Neural cell (in vitro differentiated cells): ENCODE measurements around the gene ZNF778. TPM values are rescaled to one million over a fixed set of nuclear protein-coding genes. Genes with fewer than 3 reads are reported as not detected.

ENCODE experiments used
- H2AFZ ChIP-seq: fragments of 200-600, 300-800 bp; sonication (generic), shearing (Covaris generic); 2 replicates; pipeline ENCODE4 v1.6.0; 2014; ENCODE audit warnings: low read depth, mild to moderate bottlenecking, antibody characterized with exemption, low read length, moderate library complexity
- H3F3A ChIP-seq: fragments of 200-600 bp; shearing (Covaris generic); 2 replicates; pipeline ENCODE4 v1.6.1; 2016; ENCODE audit warnings: mild to moderate bottlenecking, moderate library complexity, mixed read lengths, antibody characterized with exemption, low read length; ENCODE audit not compliant: insufficient read depth, poor library complexity, severe bottlenecking
- H3K27ac ChIP-seq: fragments of 200-600, 300-800 bp; sonication (generic), shearing (Covaris generic); 2 replicates; pipeline ENCODE4 v1.5.1; 2014; ENCODE audit warnings: mild to moderate bottlenecking, low read length, moderate library complexity
- H3K27me3 ChIP-seq: fragments of 300-800, 200-600 bp; sonication (generic), shearing (Covaris generic); 2 replicates; pipeline ENCODE4 v1.6.0; 2014; ENCODE audit warnings: mild to moderate bottlenecking, low read depth, low read length, moderate library complexity; ENCODE audit not compliant: insufficient read depth
- H3K36me3 ChIP-seq: fragments of 300-800, 200-600 bp; sonication (generic), shearing (Covaris generic); 2 replicates; pipeline ENCODE4 v1.5.1; 2014; ENCODE audit warnings: mild to moderate bottlenecking, antibody characterized with exemption, low read length, moderate library complexity; ENCODE audit not compliant: insufficient read depth
- H3K4me2 ChIP-seq: fragments of 300-800, 200-600 bp; sonication (generic), shearing (Covaris generic); 2 replicates; pipeline ENCODE4 v1.6.0; 2014; ENCODE audit warnings: mild to moderate bottlenecking, low read length
- H3K4me3 ChIP-seq: fragments of 300-800, 200-600 bp; sonication (generic), shearing (Covaris generic); 2 replicates; pipeline ENCODE4 v1.5.1; 2014; ENCODE audit warnings: mild to moderate bottlenecking, low read length, moderate library complexity
- H3K79me2 ChIP-seq: fragments of 200-600 bp; shearing (Covaris generic); replicated peaks from 2 replicates; pipeline ENCODE4 v1.6.0; 2014; ENCODE audit warnings: mild to moderate bottlenecking, low read length, moderate library complexity; ENCODE audit not compliant: insufficient read depth
- H3K9ac ChIP-seq: fragments of 300-800, 200-600 bp; sonication (generic), shearing (Covaris generic); 2 replicates; pipeline ENCODE4 v1.6.1; 2016; ENCODE audit warnings: mild to moderate bottlenecking, low read length, mixed read lengths
- H3K9me2 ChIP-seq: fragments of 200-600 bp; shearing (Covaris generic); 2 replicates; pipeline ENCODE4 v1.6.1; 2016; ENCODE audit warnings: mild to moderate bottlenecking, low read length, mixed read lengths; ENCODE audit not compliant: insufficient read depth
- H3K9me3 ChIP-seq: fragments of 200-600, 300-800 bp; sonication (generic), shearing (Covaris generic); 2 replicates; pipeline ENCODE4 v1.6.1; 2016; ENCODE audit warnings: mild to moderate bottlenecking, mixed run types, low read length, moderate library complexity, mixed read lengths
- H4K20me1 ChIP-seq: fragments of 200-600 bp; shearing (Covaris generic); 2 replicates; pipeline ENCODE4 v1.6.1; 2016; ENCODE audit warnings: mild to moderate bottlenecking, mixed run types; ENCODE audit not compliant: insufficient read depth
- CTCF ChIP-seq: fragments of 450-650 bp; IDR thresholded peaks from 2 replicates; pipeline ENCODE4 v1.5.1; 2014; ENCODE audit warnings: antibody characterized with exemption, mild to moderate bottlenecking, moderate library complexity; ENCODE audit not compliant: poor library complexity, severe bottlenecking
- EP300 ChIP-seq: fragments of 450-650 bp; conservative IDR thresholded peaks from 2 replicates; pipeline ENCODE4 v1.6.1; 2014; ENCODE audit warnings: antibody characterized with exemption, mild to moderate bottlenecking, moderate library complexity; ENCODE audit not compliant: poor library complexity, severe bottlenecking
- EZH2 ChIP-seq: fragments of 200-600, 300-800 bp; shearing (Covaris generic), sonication (generic); IDR thresholded peaks from 2 replicates; pipeline ENCODE4 v1.6.1; 2014; ENCODE audit warnings: antibody characterized with exemption, low read length, borderline replicate concordance, mild to moderate bottlenecking; ENCODE audit not compliant: insufficient read depth, poor library complexity, severe bottlenecking
- MXI1 ChIP-seq: fragments of 450-650 bp; conservative IDR thresholded peaks from 2 replicates; pipeline ENCODE4 v1.6.1; 2014; ENCODE audit warnings: antibody characterized with exemption, mild to moderate bottlenecking; ENCODE audit not compliant: poor library complexity, severe bottlenecking
- POLR2AphosphoS5 ChIP-seq: IDR thresholded peaks from 2 replicates; pipeline ENCODE4 v1.6.1; 2012
- RAD21 ChIP-seq: fragments of 450-650 bp; conservative IDR thresholded peaks from 2 replicates; pipeline ENCODE4 v1.6.1; 2014; ENCODE audit warnings: antibody characterized with exemption, mild to moderate bottlenecking, moderate library complexity
- REST ChIP-seq: IDR thresholded peaks from 2 replicates; pipeline ENCODE4 v1.6.1; 2012; ENCODE audit warnings: borderline replicate concordance
- SMC3 ChIP-seq: fragments of 450-650 bp; conservative IDR thresholded peaks from 2 replicates; pipeline ENCODE4 v1.6.1; 2014; ENCODE audit warnings: antibody characterized with exemption, mild to moderate bottlenecking, moderate library complexity; ENCODE audit not compliant: poor library complexity
- TAF1 ChIP-seq: IDR thresholded peaks from 2 replicates; pipeline ENCODE4 v1.6.1; 2012; ENCODE audit warnings: low read depth
- polyA plus RNA-seq: library from polyadenylated mRNA; depleted of rRNA; stranded (reverse); fragments of >200 nt; gene quantifications from 2 replicates; pipeline ENCODE4 v1.2.3, GENCODE V29; 2014

ZNF778 gene
- polyA plus RNA-seq, 1 donor from 2014 or later: 14.7 TPM

- no peak overlapping the region for H3K4me2 ChIP-seq
- TF ChIP-seq REST (no peak), TAF1 (no peak), SMC3 (no peak), POLR2AphosphoS5 (no peak), EZH2 (no peak), CTCF (no peak), RAD21 (no peak), EP300 (no peak), MXI1 (no peak)
- H4K20me1 ChIP-seq: no peaks in the 10 kb centered on the region
- H3K79me2 ChIP-seq: no peaks in the 10 kb centered on the region
- peaks cover 5% of the 10 kb centered on the region for H3K36me3 ChIP-seq
- no peak overlapping the region for H3K4me3 ChIP-seq
- H2AFZ ChIP-seq: no peak overlapping the region
- H3F3A ChIP-seq: no peaks in the 10 kb centered on the region
- H3K9me3 ChIP-seq: no peaks in the 10 kb centered on the region
- H3K9me2 ChIP-seq: no peaks in the 10 kb centered on the region
- H3K27me3 ChIP-seq: no peaks in the 10 kb centered on the region
- no peak overlapping the region for H3K27ac ChIP-seq
- H3K9ac ChIP-seq: no peak overlapping the region
These were observed 57.2 kb downstream of the ZNF778 start for GRCh38 chr16:89274561-89275283.

GRCh38 chr16:89275284-89275584 lies 57.7 kb downstream of the ZNF778 start:
- Histone ChIP-seq H3K4me3 (no peak overlapping the region), H3K27me3 (no peaks in the 10 kb centered on the region), H3K79me2 (no peaks in the 10 kb centered on the region), H4K20me1 (no peaks in the 10 kb centered on the region), H3K9ac (no peak overlapping the region), H2AFZ (no peak overlapping the region), H3K36me3 (peaks cover 5% of the 10 kb centered on the region), H3F3A (no peaks in the 10 kb centered on the region), H3K27ac (no peak overlapping the region), H3K9me3 (no peaks in the 10 kb centered on the region), H3K9me2 (no peaks in the 10 kb centered on the region), H3K4me2 (no peak overlapping the region)
- TF ChIP-seq RAD21 (no peak), MXI1 (no peak), POLR2AphosphoS5 (no peak), EP300 (no peak), REST (no peak)
